Measurements from ENCODE around the gene GSTO2. TPM values are rescaled to one million over a fixed set of nuclear protein-coding genes. Genes with fewer than 3 reads are reported as not detected.

The GSTO2 gene
- total and polyA plus RNA-seq, 2 of the 4 experiments (the other 2 are of a cell fraction), result 1.4 to 2.3 TPM

- no peak for TF ChIP-seq ELK1 (IDR thresholded peaks at IDR 0.05; ENCODE audit: borderline replicate concordance, low read depth, low read length)
Measured at GRCh38 chr10:104297697-104298660, 29.0 kb downstream of the GSTO2 start (continued).

Data from IMR-90 (cell line).